Gastrocnemius medialis (tissue), 4 donors: ENCODE results near the gene ANTXR2.

Experiments
- CTCF ChIP-seq, 5 experiments: fragments of 450-650 bp in 3 of 5; fragments of 200-600 bp in 2 of 5; sonication (generic) in 2 of 5; IDR thresholded peaks in 4 of 5; conservative IDR thresholded peaks in 1 of 5; 1 replicate in 4 of 5; 2 replicates in 1 of 5; pipeline ENCODE4 v1.5.1; 2016 to 2019; ENCODE audit warnings: antibody characterized with exemption in 5 of 5, mild to moderate bottlenecking in 3 of 5, moderate library complexity in 3 of 5
- POLR2A ChIP-seq, 2 donors: fragments of 450-650 bp; IDR thresholded peaks; one replicate each; pipeline ENCODE4 v1.6.1; 2017; ENCODE audit warnings: antibody characterized with exemption in 2 of 2, mild to moderate bottlenecking in 2 of 2, moderate library complexity in 2 of 2

- TF ChIP-seq CTCF (IDR thresholded peaks at IDR 0.05 in 4 of 5, conservative IDR thresholded peaks at IDR 0.05 in 1 of 5) = no peak
- TF ChIP-seq POLR2A (IDR thresholded peaks at IDR 0.05) = no peak
These were observed 123.9 kb downstream of the ANTXR2 start for GRCh38 chr4:79949178-79949577.
